HG03575 (cell line): ENCODE data around the gene ZNF584.

Source experiments
- ATAC-seq: cut with Tn5 transposase; IDR thresholded peaks from one replicate; pipeline ENCODE4 v1.9.1; 2021; ENCODE audit not compliant: unreplicated experiment, insufficient number of reproducible peaks, low FRiP score; ENCODE audit errors: extremely low read depth

The ZNF584 gene

GRCh38 chr19:58451358-58452101 is 43.1 kb downstream of the ZNF584 start, which contains the start of gene ZNF324B:
ZNF324B (plus strand) TSS chr19:58451622; CDS start chr19:58453702, 2,080 bp downstream.
- peak; percentile 72 for ATAC-seq

- ATAC-seq = no peak
Measured at GRCh38 chr19:58453743-58454142, 45.3 kb downstream of the ZNF584 start.

GRCh38 chr19:58455306-58455705 is 46.9 kb downstream of the ZNF584 start:
- no peak for ATAC-seq

GRCh38 chr19:58456111-58456510 is 47.7 kb downstream of the ZNF584 start:
- no peak for ATAC-seq

- ATAC-seq = no peak
Measured at GRCh38 chr19:58460039-58460438, 51.6 kb downstream of the ZNF584 start.

GRCh38 chr19:58466089-58466759 is 57.8 kb downstream of the ZNF584 start:
- no peak for ATAC-seq

- ATAC-seq = peak; percentile 52
Measured at GRCh38 chr19:58466760-58467589, 58.5 kb downstream of the ZNF584 start, which contains the start of gene ZNF324. ZNF324 (plus strand) TSS chr19:58467080; CDS start chr19:58469186, 2,106 bp downstream.
